Measurements from ENCODE around the gene MRPL49.

MRPL49 gene

GRCh38 chr11:65089621-65090020, 32.5 kb upstream of the MRPL49 start:
- TF ChIP-seq CTCF (IDR thresholded peaks at IDR 0.05; ENCODE audit: low read depth, low read length, missing control alignments), result no peak
- no peak overlapping the region for H3K4me3 ChIP-seq (replicated peaks; ENCODE audit: low read depth, low read length)
- no peak for DNase-seq (ENCODE audit: extremely low read depth, low read depth)

- no peak overlapping the region for H3K4me3 ChIP-seq (replicated peaks; ENCODE audit: low read depth, low read length)
- no peak for TF ChIP-seq CTCF (IDR thresholded peaks at IDR 0.05; ENCODE audit: low read depth, low read length, missing control alignments)
- DNase-seq (ENCODE audit: extremely low read depth, low read depth), result no peak
Observed at GRCh38 chr11:65090628-65091027, 31.5 kb upstream of the MRPL49 start.

- H3K4me3 ChIP-seq (replicated peaks; ENCODE audit: low read depth, low read length), result peak overlapping the region; percentile 68
- DNase-seq (ENCODE audit: extremely low read depth, low read depth), result no peak
- TF ChIP-seq CTCF (IDR thresholded peaks at IDR 0.05; ENCODE audit: low read depth, low read length, missing control alignments), result no peak
Observed at GRCh38 chr11:65095427-65095826, 26.7 kb upstream of the MRPL49 start.

GRCh38 chr11:65095974-65096806, 25.9 kb upstream of the MRPL49 start, which contains the start of gene VPS51:
Gene VPS51, plus strand, starts transcription at chr11:65096214. Its CDS starts 37 bp downstream, at chr11:65096251.
- DNase-seq (ENCODE audit: extremely low read depth, low read depth), result peak; percentile 71
- TF ChIP-seq CTCF (IDR thresholded peaks at IDR 0.05; ENCODE audit: low read depth, low read length, missing control alignments), result no peak
- peak within 1 kb of the TSS; percentile 68 for H3K4me3 ChIP-seq (replicated peaks; ENCODE audit: low read depth, low read length)

- peak overlapping the region; percentile 68 for H3K4me3 ChIP-seq (replicated peaks; ENCODE audit: low read depth, low read length)
- TF ChIP-seq CTCF (IDR thresholded peaks at IDR 0.05; ENCODE audit: low read depth, low read length, missing control alignments), result no peak
- DNase-seq (ENCODE audit: extremely low read depth, low read depth), result no peak
Observed at GRCh38 chr11:65096926-65097325, 25.2 kb upstream of the MRPL49 start.

- TF ChIP-seq CTCF (IDR thresholded peaks at IDR 0.05; ENCODE audit: low read depth, low read length, missing control alignments), result no peak
- H3K4me3 ChIP-seq (replicated peaks; ENCODE audit: low read depth, low read length), result no peak overlapping the region
- no peak for DNase-seq (ENCODE audit: extremely low read depth, low read depth)
Observed at GRCh38 chr11:65100674-65101350, 21.3 kb upstream of the MRPL49 start.
